IMR-90 (cell line): ENCODE measurements around the gene PSG1. TPM values are rescaled to one million over a fixed set of nuclear protein-coding genes. Genes with fewer than 3 reads are reported as not detected.

Source experiments
- ATAC-seq: fragments of 200-7000 bp; cut with Tn5 transposase; 2 replicates; pipeline ENCODE4 v1.9.1; 2020; ENCODE audit warnings: low read depth, mild to moderate bottlenecking, moderate library complexity
- BruUV-seq: library from RNA; stranded (reverse); fragments of 400-500 nt; replicated peaks from 2 replicates; lab custom pipeline; 2021; lab: Mats Ljungman, UMichigan
- CTCF ChIA-PET: fragments of 300-600 bp; formaldehyde crosslinking; extraction: SDS; loops from one replicate; lab custom pipeline; 2021; ENCODE audit warnings: antibody characterized with exemption; lab: Yijun Ruan, JAX
- POLR2A ChIA-PET: fragments of 300-600 bp; sonication (Branson Sonifier 250); formaldehyde crosslinking; loops from one replicate; lab custom pipeline; 2022; ENCODE audit warnings: antibody characterized with exemption; ENCODE audit not compliant: unreplicated experiment; lab: Charles Lee
- DNase-seq: peaks from one replicate; pipeline ENCODE4 v3.0.0; 2013
- H2AFZ ChIP-seq: replicated peaks from 2 replicates; pipeline ENCODE3; 2013; ENCODE audit warnings: low read length, mild to moderate bottlenecking; ENCODE audit not compliant: poor library complexity
- H2AK5ac ChIP-seq: 2 replicates; pipeline ENCODE4 v1.6.1; 2013; ENCODE audit warnings: low read depth, low read length, inconsistent platforms
- H2AK9ac ChIP-seq: replicated peaks from 2 replicates; pipeline ENCODE3; 2013; ENCODE audit warnings: mild to moderate bottlenecking, low read depth, low read length, moderate library complexity; ENCODE audit not compliant: poor library complexity
- H2BK120ac ChIP-seq: 2 replicates; pipeline ENCODE4 v1.6.1; 2013; ENCODE audit warnings: low read depth, low read length, inconsistent platforms
- H2BK15ac ChIP-seq: 3 replicates; pipeline ENCODE4 v1.6.1; 2013; ENCODE audit warnings: low read depth, low read length, inconsistent platforms
- H2BK20ac ChIP-seq: 2 replicates; pipeline ENCODE4 v1.6.1; 2013; ENCODE audit warnings: low read depth, mild to moderate bottlenecking, inconsistent platforms, low read length, moderate library complexity
- H2BK5ac ChIP-seq: 2 replicates; pipeline ENCODE4 v1.6.1; 2013; ENCODE audit warnings: mild to moderate bottlenecking, low read depth, low read length, inconsistent platforms; ENCODE audit not compliant: poor library complexity, severe bottlenecking
- H3K14ac ChIP-seq: replicated peaks from 2 replicates; pipeline ENCODE4 v1.6.1; 2013; ENCODE audit warnings: low read depth, low read length, inconsistent platforms
- H3K18ac ChIP-seq: 2 replicates; pipeline ENCODE4 v1.6.1; 2013; ENCODE audit warnings: low read depth, low read length, control low read depth
- H3K23ac ChIP-seq: 2 replicates; pipeline ENCODE4 v1.6.1; 2013; ENCODE audit warnings: low read depth, low read length, inconsistent platforms
- H3K27ac ChIP-seq: 2 replicates; pipeline ENCODE4 v1.5.1; 2013; ENCODE audit warnings: mild to moderate bottlenecking, control low read depth, low read length; ENCODE audit not compliant: insufficient read depth
- H3K27me3 ChIP-seq: 2 replicates; pipeline ENCODE4 v1.6.1; 2013; ENCODE audit warnings: low read length; ENCODE audit not compliant: control insufficient read depth, insufficient read depth
- H3K36me3 ChIP-seq: 2 replicates; pipeline ENCODE4 v1.6.1; 2013; ENCODE audit warnings: low read length, mixed read lengths; ENCODE audit not compliant: control insufficient read depth, insufficient read depth
- H3K4ac ChIP-seq: 2 replicates; pipeline ENCODE4 v1.6.1; 2013; ENCODE audit warnings: low read depth, low read length, inconsistent platforms
- H3K4me1 ChIP-seq: 2 replicates; pipeline ENCODE4 v1.6.1; 2013; ENCODE audit warnings: low read length, mixed read lengths; ENCODE audit not compliant: control insufficient read depth, insufficient read depth
- H3K4me2 ChIP-seq: 2 replicates; pipeline ENCODE4 v1.6.1; 2013; ENCODE audit warnings: low read depth, mild to moderate bottlenecking, control low read depth, low read length, moderate library complexity
- H3K4me3 ChIP-seq: 2 replicates; pipeline ENCODE4 v1.5.1; 2013; ENCODE audit warnings: low read depth, mild to moderate bottlenecking, control low read depth, low read length, moderate library complexity; ENCODE audit not compliant: insufficient read depth
- H3K56ac ChIP-seq: 2 replicates; pipeline ENCODE4 v1.6.1; 2013; ENCODE audit warnings: low read length, inconsistent platforms; ENCODE audit not compliant: insufficient read depth; ENCODE audit errors: extremely low read depth
- H3K79me1 ChIP-seq, 2 experiments: 2 replicates each; pipeline ENCODE4 v1.6.1; 2013; ENCODE audit warnings: low read length in 2 of 2, inconsistent platforms in 1 of 2, low read depth in 1 of 2
- H3K9ac ChIP-seq: 2 replicates; pipeline ENCODE4 v1.6.1; 2013; ENCODE audit warnings: low read depth, low read length, control low read depth
- H3K9me1 ChIP-seq: 2 replicates; pipeline ENCODE4 v1.6.1; 2013; ENCODE audit warnings: low read length, inconsistent platforms; ENCODE audit not compliant: insufficient read depth
- H3K9me3 ChIP-seq: 2 replicates; pipeline ENCODE4 v1.6.1; 2013; ENCODE audit warnings: low read length; ENCODE audit not compliant: control insufficient read depth, insufficient read depth
- H4K20me1 ChIP-seq: 2 replicates; pipeline ENCODE4 v1.6.1; 2013; ENCODE audit warnings: low read length, inconsistent platforms; ENCODE audit not compliant: insufficient read depth
- H4K5ac ChIP-seq: 2 replicates; pipeline ENCODE4 v1.6.1; 2013; ENCODE audit warnings: mild to moderate bottlenecking, low read depth, low read length, control low read depth
- H4K8ac ChIP-seq, 2 experiments: 2 replicates each; pipeline ENCODE4 v1.6.1; 2013; ENCODE audit warnings: low read depth in 2 of 2, low read length in 2 of 2, control low read depth in 1 of 2, inconsistent platforms in 1 of 2
- H4K91ac ChIP-seq: 2 replicates; pipeline ENCODE4 v1.6.1; 2013; ENCODE audit warnings: low read depth, low read length, inconsistent platforms; ENCODE audit not compliant: insufficient read depth
- BHLHE40 ChIP-seq: fragments of 150-350 bp; IDR thresholded peaks from 2 replicates; pipeline ENCODE4 v1.6.1; 2016; ENCODE audit warnings: mild to moderate bottlenecking, low read depth, low read length
- CHD1 ChIP-seq: IDR thresholded peaks from 2 replicates; pipeline ENCODE4 v1.6.1; 2012; ENCODE audit warnings: low read depth, low read length, improper control_type of control experiment
- CTCF ChIP-seq: conservative IDR thresholded peaks from 2 replicates; pipeline ENCODE4 v1.5.1; 2012; ENCODE audit warnings: mild to moderate bottlenecking, low read depth, low read length, improper control_type of control experiment
- MAFK ChIP-seq: IDR thresholded peaks from 2 replicates; pipeline ENCODE4 v1.6.1; 2012; ENCODE audit warnings: low read depth, low read length, improper control_type of control experiment
- MAZ ChIP-seq: IDR thresholded peaks from 2 replicates; pipeline ENCODE4 v1.6.1; 2012; ENCODE audit warnings: low read depth, mild to moderate bottlenecking, low read length, improper control_type of control experiment, moderate library complexity, borderline replicate concordance
- MXI1 ChIP-seq: IDR thresholded peaks from 2 replicates; pipeline ENCODE4 v1.6.1; 2012; ENCODE audit warnings: low read depth, mild to moderate bottlenecking, low read length, moderate library complexity, borderline replicate concordance
- NFE2L2 ChIP-seq: fragments of 150-350 bp; IDR thresholded peaks from 2 replicates; pipeline ENCODE4 v1.6.1; 2016; ENCODE audit warnings: low read depth, mild to moderate bottlenecking, low read length
- RAD21 ChIP-seq: IDR thresholded peaks from 2 replicates; pipeline ENCODE4 v1.6.1; 2012; ENCODE audit warnings: low read length, improper control_type of control experiment
- RFX5 ChIP-seq: IDR thresholded peaks from 2 replicates; pipeline ENCODE4 v1.8.0; 2012; ENCODE audit warnings: low read depth, mild to moderate bottlenecking, low read length, moderate library complexity
- SMC3 ChIP-seq: fragments of 150-350 bp; IDR thresholded peaks from 2 replicates; pipeline ENCODE4 v1.6.1; 2016; ENCODE audit warnings: low read depth, mild to moderate bottlenecking, antibody characterized with exemption, low read length, moderate library complexity
- WGBS, 2 experiments: methylation state at CpG; one replicate each; pipeline versions ENCODE4 v1.1.5 to v1.1.7; 2013; ENCODE audit warnings: missing lambda C conversion rate in 2 of 2; ENCODE audit not compliant: insufficient read length in 1 of 2; ENCODE audit errors: extremely low coverage in 2 of 2; 5-methylcytosine and 5-hydroxymethylcytosine counted together
- dilution Hi-C: fragments of 300-500 bp; cut with HindIII; formaldehyde crosslinking; loops from one replicate; pipeline ENCODE4 v1.14.3; 2018; ENCODE audit warnings: low sequenced_read_pairs; ENCODE audit not compliant: unreplicated experiment
- in situ Hi-C: fragments of 300-500 bp; cut with MboI; formaldehyde crosslinking; loops from 3 replicates; pipeline ENCODE4 v1.14.3; 2019; ENCODE audit warnings: low sequenced_read_pairs, inconsistent platforms, mixed read lengths
- intact Hi-C: fragments of 100-400 bp; cut with micrococcal nuclease; formaldehyde crosslinking; loops from 2 replicates; pipeline ENCODE4 v1.10.0; 2022
- polyA plus RNA-seq, 3 experiments: library from polyadenylated mRNA; depleted of rRNA; stranded (reverse); fragments of >200 nt; gene quantifications; 2 replicates each; pipeline ENCODE4 v1.2.3, GENCODE V29; 2012; ENCODE audit warnings: low replicate concordance in 1 of 3
- total RNA-seq: library from RNA; depleted of rRNA; stranded (reverse); fragments of >200 nt; gene quantifications from 2 replicates; pipeline ENCODE4 v1.2.3, GENCODE V29; 2012
- TF ChIP-seq, protein P1 (sequence below): fragments of 150-350 bp; IDR thresholded peaks from 2 replicates; pipeline ENCODE4 v1.6.1; 2016; ENCODE audit warnings: low read depth, mild to moderate bottlenecking, low read length, moderate library complexity, borderline replicate concordance

Gene PSG1
- total and polyA plus RNA-seq, 2 of the 4 experiments (the other 2 are of a cell fraction): 0.90 to 2.5 TPM

GRCh38 chr19:42919757-42920079, 40.2 kb upstream of the PSG1 start:
- Histone ChIP-seq H3K9me1 (no peaks in the 10 kb centered on the region; the same call in 1 of the 2 replicates), H3K23ac (no peak overlapping the region), H3K4me1 (no peaks in the 10 kb centered on the region), H2BK5ac (no peak overlapping the region), H3K4me2 (no peak overlapping the region), H3K27ac (no peak overlapping the region), H2BK20ac (peak overlapping the region; percentile 90; the same call in 1 of the 2 replicates), H3K27me3 (no peaks in the 10 kb centered on the region), H3K79me1 (no peaks in the 10 kb centered on the region), H4K91ac (peak overlapping the region; percentile 70; the same call in 1 of the 2 replicates), H3K36me3 (no peaks in the 10 kb centered on the region), H3K9ac (no peak overlapping the region), H2AFZ (peak overlapping the region; percentile 43), H3K4ac (0 out of 2 replicates have a peak overlapping the region, but pooled peaks have one; percentile 56), H2AK9ac (no peak overlapping the region), H4K20me1 (no peaks in the 10 kb centered on the region), H2BK15ac (peak overlapping the region; percentile 74; the same call in 2 of the 3 replicates), H3K18ac (peak overlapping the region; percentile 52; the same call in 1 of the 2 replicates), H4K5ac (peak overlapping the region; percentile 63; the same call in 1 of the 2 replicates), H2BK120ac (peak overlapping the region; percentile 73; the same call in 1 of the 2 replicates), H2AK5ac (peak overlapping the region; percentile 76), H3K14ac (no peak overlapping the region; the same call in 1 of the 2 replicates), H3K4me3 (no peak overlapping the region), H4K8ac (peak overlapping the region in 1 of 2 experiments; percentile 83; a peak in 2 of 4 replicates), H3K9me3 (no peaks in the 10 kb centered on the region), H3K56ac (no peak overlapping the region)
- dilution Hi-C loops (no loop called here), in situ Hi-C loops (loop anchor here (10.0 kb wide), 1 partner anchor 225 kb away; no protein-coding TSS in a partner anchor), intact Hi-C loops (loop anchor here (5.0 kb wide), 1 partner anchor 237 kb away; no protein-coding TSS in a partner anchor)
- no peak for TF ChIP-seq MAFK
- TF ChIP-seq CHD1: no peak
- TF ChIP-seq BHLHE40: no peak
- TF ChIP-seq MAZ: no peak
- no peak for TF ChIP-seq NFE2L2
- TF ChIP-seq RFX5: no peak
- no peak for TF ChIP-seq RAD21
- TF ChIP-seq CTCF: no peak
- TF ChIP-seq MXI1: no peak
- TF ChIP-seq, protein P1, sequence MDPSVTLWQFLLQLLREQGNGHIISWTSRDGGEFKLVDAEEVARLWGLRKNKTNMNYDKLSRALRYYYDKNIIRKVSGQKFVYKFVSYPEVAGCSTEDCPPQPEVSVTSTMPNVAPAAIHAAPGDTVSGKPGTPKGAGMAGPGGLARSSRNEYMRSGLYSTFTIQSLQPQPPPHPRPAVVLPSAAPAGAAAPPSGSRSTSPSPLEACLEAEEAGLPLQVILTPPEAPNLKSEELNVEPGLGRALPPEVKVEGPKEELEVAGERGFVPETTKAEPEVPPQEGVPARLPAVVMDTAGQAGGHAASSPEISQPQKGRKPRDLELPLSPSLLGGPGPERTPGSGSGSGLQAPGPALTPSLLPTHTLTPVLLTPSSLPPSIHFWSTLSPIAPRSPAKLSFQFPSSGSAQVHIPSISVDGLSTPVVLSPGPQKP: no peak
- no peak for TF ChIP-seq SMC3
- no TSS peak for BruUV-seq
- ChIA-PET POLR2A (no interaction called here), CTCF (no interaction called here)
- WGBS, 2 experiments: no CpG with 5 or more reads among the region's 3 CpGs
- no peak for ATAC-seq
- DNase-seq: no peak
